ENCODE data around the gene FAM25A.

Gene FAM25A

GRCh38 chr10:87053111-87053510 lies 33.0 kb downstream of the FAM25A start:
- Histone ChIP-seq H2AFZ (ENCODE audit: insufficient read depth, low read length, poor library complexity) (no peak overlapping the region), H4K12ac (ENCODE audit: low read depth, low read length) (no peak overlapping the region), H4K8ac (ENCODE audit: low read depth, low read length) (no peak overlapping the region), H3K79me1 (ENCODE audit: low read length) (no peaks in the 10 kb centered on the region), H3K27me3 (ENCODE audit: insufficient read depth, low read length) (no peaks in the 10 kb centered on the region), H3K18ac (ENCODE audit: low read length) (no peak overlapping the region), H2BK5ac (ENCODE audit: low read depth, low read length, poor library complexity) (no peak overlapping the region), H2AK5ac (ENCODE audit: low read length) (no peak overlapping the region), H2BK120ac (ENCODE audit: insufficient read depth, low read length, poor library complexity) (no peak overlapping the region), H4K91ac (ENCODE audit: low read depth, low read length) (no peak overlapping the region), H2BK12ac (ENCODE audit: low read length) (no peak overlapping the region), H3K14ac (ENCODE audit: low read length) (no peak overlapping the region), H3K27ac (ENCODE audit: low read depth, low read length) (no peak overlapping the region), H3K36me3 (ENCODE audit: control insufficient read depth in 1 of 2, insufficient read depth in 2 of 2, low read length in 2 of 2) (peaks cover 21 to 27% of the 10 kb centered on the region in 2 experiments), H3K4me2 (ENCODE audit: low read length) (no peak overlapping the region), H3K9ac (ENCODE audit: low read length) (no peak overlapping the region), H3K4me1 (ENCODE audit: control insufficient read depth in 1 of 2, insufficient read depth in 2 of 2, low read length in 2 of 2) (no peaks in the 10 kb centered on the region), H3K4ac (ENCODE audit: low read depth, low read length) (no peak overlapping the region), H3K23ac (ENCODE audit: low read length) (no peak overlapping the region), H3K9me3 (ENCODE audit: insufficient read depth, low read depth, low read length) (no peaks in the 10 kb centered on the region), H3K4me3 (ENCODE audit: low read depth, low read length) (no peak overlapping the region), H3K79me2 (ENCODE audit: control insufficient read depth, insufficient read depth, low read length, poor library complexity) (no peaks in the 10 kb centered on the region)
- no CpG with 5 or more reads among the region's 3 CpGs for whole genome bisulfite sequencing (ENCODE audit: extremely low coverage, insufficient coverage, insufficient read length)
- DNase-seq, result no peak

- Histone ChIP-seq H2AFZ (ENCODE audit: insufficient read depth, low read length, poor library complexity) (no peak overlapping the region), H3K4me1 (ENCODE audit: control insufficient read depth in 1 of 2, insufficient read depth in 2 of 2, low read length in 2 of 2) (no peaks in the 10 kb centered on the region), H2AK5ac (ENCODE audit: low read length) (no peak overlapping the region), H4K8ac (ENCODE audit: low read depth, low read length) (no peak overlapping the region), H3K9ac (ENCODE audit: low read length) (no peak overlapping the region), H3K4me2 (ENCODE audit: low read length) (no peak overlapping the region), H3K9me3 (ENCODE audit: insufficient read depth, low read depth, low read length) (no peaks in the 10 kb centered on the region), H3K36me3 (ENCODE audit: control insufficient read depth in 1 of 2, insufficient read depth in 2 of 2, low read length in 2 of 2) (peaks cover 22 to 30% of the 10 kb centered on the region in 2 experiments), H3K14ac (ENCODE audit: low read length) (no peak overlapping the region), H3K23ac (ENCODE audit: low read length) (no peak overlapping the region), H2BK120ac (ENCODE audit: insufficient read depth, low read length, poor library complexity) (no peak overlapping the region), H3K27ac (ENCODE audit: low read depth, low read length) (no peak overlapping the region), H3K27me3 (ENCODE audit: insufficient read depth, low read length) (no peaks in the 10 kb centered on the region), H3K18ac (ENCODE audit: low read length) (no peak overlapping the region), H4K12ac (ENCODE audit: low read depth, low read length) (no peak overlapping the region), H3K79me1 (ENCODE audit: low read length) (no peaks in the 10 kb centered on the region), H2BK5ac (ENCODE audit: low read depth, low read length, poor library complexity) (no peak overlapping the region), H4K91ac (ENCODE audit: low read depth, low read length) (no peak overlapping the region), H3K4me3 (ENCODE audit: low read depth, low read length) (no peak overlapping the region), H2BK12ac (ENCODE audit: low read length) (no peak overlapping the region), H3K4ac (ENCODE audit: low read depth, low read length) (no peak overlapping the region), H3K79me2 (ENCODE audit: control insufficient read depth, insufficient read depth, low read length, poor library complexity) (no peaks in the 10 kb centered on the region)
- DNase-seq, result no peak
- no CpG with 5 or more reads among the region's 7 CpGs for WGBS (ENCODE audit: extremely low coverage, insufficient coverage, insufficient read length)
Measured at GRCh38 chr10:87053577-87054181, 33.6 kb downstream of the FAM25A start.

- no peaks in the 10 kb centered on the region for H3K4me1 ChIP-seq (ENCODE audit: control insufficient read depth in 1 of 2, insufficient read depth in 2 of 2, low read length in 2 of 2)
- no peak overlapping the region for H3K4me2 ChIP-seq (ENCODE audit: low read length)
- H4K91ac ChIP-seq (ENCODE audit: low read depth, low read length), result no peak overlapping the region
- no peak overlapping the region for H2BK120ac ChIP-seq (ENCODE audit: insufficient read depth, low read length, poor library complexity)
- H4K12ac ChIP-seq (ENCODE audit: low read depth, low read length), result no peak overlapping the region
- no peak overlapping the region for H3K4me3 ChIP-seq (ENCODE audit: low read depth, low read length)
- no peak overlapping the region for H2BK12ac ChIP-seq (ENCODE audit: low read length)
- no peak overlapping the region for H3K23ac ChIP-seq (ENCODE audit: low read length)
- no peaks in the 10 kb centered on the region for H3K79me1 ChIP-seq (ENCODE audit: low read length)
- H2AFZ ChIP-seq (ENCODE audit: insufficient read depth, low read length, poor library complexity), result no peak overlapping the region
- no peaks in the 10 kb centered on the region for H3K27me3 ChIP-seq (ENCODE audit: insufficient read depth, low read length)
- H3K36me3 ChIP-seq (ENCODE audit: control insufficient read depth in 1 of 2, insufficient read depth in 2 of 2, low read length in 2 of 2), result peaks cover 20 to 27% of the 10 kb centered on the region in 2 experiments
- WGBS (ENCODE audit: extremely low coverage, insufficient coverage, insufficient read length), result no CpG with 5 or more reads among the region's 7 CpGs
- H3K14ac ChIP-seq (ENCODE audit: low read length), result no peak overlapping the region
- no peak overlapping the region for H3K9ac ChIP-seq (ENCODE audit: low read length)
- H3K27ac ChIP-seq (ENCODE audit: low read depth, low read length), result no peak overlapping the region
- peak; percentile 74 to 85 for DNase-seq
- no peak overlapping the region for H3K4ac ChIP-seq (ENCODE audit: low read depth, low read length)
- H3K9me3 ChIP-seq (ENCODE audit: insufficient read depth, low read depth, low read length), result no peaks in the 10 kb centered on the region
- H4K8ac ChIP-seq (ENCODE audit: low read depth, low read length), result no peak overlapping the region
- H2AK5ac ChIP-seq (ENCODE audit: low read length), result no peak overlapping the region
- H3K79me2 ChIP-seq (ENCODE audit: control insufficient read depth, insufficient read depth, low read length, poor library complexity), result no peaks in the 10 kb centered on the region
- H2BK5ac ChIP-seq (ENCODE audit: low read depth, low read length, poor library complexity), result no peak overlapping the region
- no peak overlapping the region for H3K18ac ChIP-seq (ENCODE audit: low read length)
Measured at GRCh38 chr10:87054373-87055295, 34.5 kb downstream of the FAM25A start.

- no CpG with 5 or more reads among the region's 1 CpG for WGBS (ENCODE audit: extremely low coverage, insufficient coverage, insufficient read length)
- Histone ChIP-seq H4K12ac (ENCODE audit: low read depth, low read length) (no peak overlapping the region), H3K18ac (ENCODE audit: low read length) (no peak overlapping the region), H3K79me2 (ENCODE audit: control insufficient read depth, insufficient read depth, low read length, poor library complexity) (no peaks in the 10 kb centered on the region), H3K9me3 (ENCODE audit: insufficient read depth, low read depth, low read length) (no peaks in the 10 kb centered on the region), H3K36me3 (ENCODE audit: control insufficient read depth in 1 of 2, insufficient read depth in 2 of 2, low read length in 2 of 2) (peaks cover 18 to 20% of the 10 kb centered on the region in 2 experiments), H2BK120ac (ENCODE audit: insufficient read depth, low read length, poor library complexity) (no peak overlapping the region), H4K8ac (ENCODE audit: low read depth, low read length) (no peak overlapping the region), H3K4ac (ENCODE audit: low read depth, low read length) (no peak overlapping the region), H3K4me2 (ENCODE audit: low read length) (no peak overlapping the region), H3K9ac (ENCODE audit: low read length) (no peak overlapping the region), H3K4me3 (ENCODE audit: low read depth, low read length) (no peak overlapping the region), H2AK5ac (ENCODE audit: low read length) (no peak overlapping the region), H2BK12ac (ENCODE audit: low read length) (no peak overlapping the region), H3K14ac (ENCODE audit: low read length) (no peak overlapping the region), H2BK5ac (ENCODE audit: low read depth, low read length, poor library complexity) (no peak overlapping the region), H3K27ac (ENCODE audit: low read depth, low read length) (no peak overlapping the region), H3K4me1 (ENCODE audit: control insufficient read depth in 1 of 2, insufficient read depth in 2 of 2, low read length in 2 of 2) (no peaks in the 10 kb centered on the region), H3K27me3 (ENCODE audit: insufficient read depth, low read length) (no peaks in the 10 kb centered on the region), H3K79me1 (ENCODE audit: low read length) (no peaks in the 10 kb centered on the region), H4K91ac (ENCODE audit: low read depth, low read length) (no peak overlapping the region), H2AFZ (ENCODE audit: insufficient read depth, low read length, poor library complexity) (no peak overlapping the region), H3K23ac (ENCODE audit: low read length) (no peak overlapping the region)
- DNase-seq, result no peak
Measured at GRCh38 chr10:87058171-87058570, 38.1 kb downstream of the FAM25A start.
